ENCODE measurements around the gene PITX3.

DNA sequence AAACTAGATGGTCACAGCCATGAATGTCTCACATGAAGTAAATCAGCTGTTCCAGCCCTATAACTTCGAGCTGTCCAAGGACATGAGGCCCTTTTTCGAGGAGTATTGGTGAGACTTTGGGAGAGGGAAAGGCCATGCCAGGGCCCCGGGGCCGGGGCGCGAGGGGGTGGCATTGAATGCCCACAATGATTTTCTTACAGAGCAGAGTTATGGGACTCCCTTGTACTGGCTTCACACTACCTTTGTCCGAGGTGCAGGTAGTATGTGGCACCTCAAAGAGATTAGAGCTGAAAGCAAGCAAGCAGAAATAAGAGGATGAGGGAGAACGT is 14.8 kb downstream of the PITX3 start:
- no peak for TF ChIP-seq ZNF274 (IDR thresholded peaks at IDR 0.05; ENCODE audit: low read depth, low read length)
- TF ChIP-seq YY1 (IDR thresholded peaks at IDR 0.05; ENCODE audit: insufficient read depth, insufficient read length) = no peak
